CD4-positive, alpha-beta T cell (primary cell): Measurements from ENCODE around the gene TMEM256. TPM values are rescaled to one million over a fixed set of nuclear protein-coding genes. Genes with fewer than 3 reads are reported as not detected.

ENCODE experiments used
- ATAC-seq: fragments of 200-7000 bp; cut with Tn5 transposase; one replicate; pipeline ENCODE4 v1.10.0; 2022; ENCODE audit warnings: mild to moderate bottlenecking; ENCODE audit not compliant: poor library complexity
- CTCF ChIA-PET: fragments of 350-600 bp; sonication (Branson Sonifier 250); formaldehyde crosslinking; loops from one replicate; lab custom pipeline; 2021; ENCODE audit warnings: antibody characterized with exemption, inconsistent platforms; lab: Charles Lee
- POLR2A ChIA-PET: fragments of 350-600 bp; sonication (Branson Sonifier 250); formaldehyde crosslinking; loops from one replicate; lab custom pipeline; 2021; ENCODE audit warnings: antibody characterized with exemption, inconsistent platforms; lab: Charles Lee
- DNase-seq, 14 experiments: peaks; one replicate each; pipeline ENCODE4 v3.0.0-alpha.2; 2013 to 2020; ENCODE audit warnings: mixed read lengths in 2 of 14
- H3K27ac ChIP-seq, 2 donors: one replicate each; pipeline versions ENCODE4 v1.5.1 to v1.7.0; 2013; ENCODE audit warnings: low read length in 2 of 2, low read depth in 1 of 2, mild to moderate bottlenecking in 1 of 2
- H3K27me3 ChIP-seq, 2 experiments: 1 replicate in 1 of 2; 2 replicates in 1 of 2; pipeline versions ENCODE4 v1.6.1 to v1.7.0; 2013; ENCODE audit warnings: low read length in 2 of 2, control low read depth in 1 of 2, mild to moderate bottlenecking in 1 of 2, moderate library complexity in 1 of 2; ENCODE audit not compliant: insufficient read depth in 2 of 2, control insufficient read depth in 1 of 2
- H3K36me3 ChIP-seq: one replicate; pipeline ENCODE4 v1.6.1; 2013; ENCODE audit warnings: low read length, control low read depth; ENCODE audit not compliant: insufficient read depth
- H3K4me1 ChIP-seq: one replicate; pipeline ENCODE4 v1.6.1; 2013; ENCODE audit warnings: low read length, control low read depth; ENCODE audit not compliant: insufficient read depth
- H3K4me3 ChIP-seq: one replicate; pipeline ENCODE4 v1.5.1; 2013; ENCODE audit warnings: mild to moderate bottlenecking, low read length, moderate library complexity
- H3K9me3 ChIP-seq, 2 experiments: 1 replicate in 1 of 2; 2 replicates in 1 of 2; pipeline versions ENCODE4 v1.6.1 to v1.7.0; 2013; ENCODE audit warnings: low read length in 2 of 2, mild to moderate bottlenecking in 2 of 2, control low read depth in 1 of 2, moderate library complexity in 1 of 2; ENCODE audit not compliant: control insufficient read depth in 1 of 2, insufficient read depth in 1 of 2
- H3K27ac Mint-ChIP-seq: one replicate; pipeline ENCODE4 v1.8.0; 2020; ENCODE audit warnings: mixed read lengths
- H3K27me3 Mint-ChIP-seq: one replicate; pipeline ENCODE4 v1.8.0; 2021; ENCODE audit warnings: mixed read lengths
- H3K36me3 Mint-ChIP-seq: one replicate; pipeline ENCODE4 v1.8.0; 2021; ENCODE audit warnings: low read depth, mixed read lengths
- H3K4me1 Mint-ChIP-seq: one replicate; pipeline ENCODE4 v1.8.0; 2021; ENCODE audit warnings: low read depth, mixed read lengths
- H3K4me3 Mint-ChIP-seq: one replicate; pipeline ENCODE4 v1.8.0; 2020; ENCODE audit warnings: mild to moderate bottlenecking, mixed read lengths
- H3K9me3 Mint-ChIP-seq: one replicate; pipeline ENCODE4 v1.8.0; 2020; ENCODE audit warnings: mixed read lengths
- CTCF ChIP-seq: fragments of 200-600 bp; IDR thresholded peaks from one replicate; pipeline ENCODE4 v1.8.0; 2022; ENCODE audit warnings: antibody characterized with exemption, mild to moderate bottlenecking
- intact Hi-C, 2 experiments: fragments of 100-400 bp; cut with DNase I in 1 of 2; cut with micrococcal nuclease in 1 of 2; formaldehyde crosslinking; loops; one replicate each; pipeline versions ENCODE4 v1.15.1 to v1.9.0; 2023 to 2025; cut with DNase I, micrococcal nuclease
- total RNA-seq, 174 experiments: library from RNA in 2 of 174; stranded (reverse) in 2 of 174; gene quantifications; one replicate each; pipeline ENCODE4 v1.2.3 and lab custom pipeline; 2021 to 2026

Gene TMEM256
- total RNA-seq, 2 experiments from 2014 or later, result 29.0 to 29.4 TPM

GRCh38 chr17:7429722-7430121 is 25.8 kb upstream of the TMEM256 start:
- POLR2A ChIA-PET, result interaction anchor here (1.3 kb wide), 1 partner anchor 25 kb away, joined by 3 read pairs; no protein-coding TSS in a partner anchor
- DNase-seq, result no peak
- Mint-ChIP-seq H3K27ac (no peak overlapping the region), H3K9me3 (no peaks in the 10 kb centered on the region), H3K4me3 (no peak overlapping the region), H3K27me3 (no peaks in the 10 kb centered on the region), H3K4me1 (no peaks in the 10 kb centered on the region), H3K36me3 (no peaks in the 10 kb centered on the region)
- Histone ChIP-seq H3K4me1 (no peaks in the 10 kb centered on the region), H3K27ac (no peak overlapping the region), H3K9me3 (no peaks in the 10 kb centered on the region), H3K27me3 (no peaks in the 10 kb centered on the region), H3K36me3 (no peaks in the 10 kb centered on the region), H3K4me3 (no peak overlapping the region)
- TF ChIP-seq CTCF, result no peak
- no peak for ATAC-seq
- intact Hi-C loops, result loop anchor here (5.0 to 10.0 kb wide), 2 partner anchors 37 to 45 kb away; partner anchors contain the start of genes PLSCR3 (in 1 of the 2) and TNK1 (in 1 of the 2)
- CTCF ChIA-PET, result no interaction called here

- no peaks in the 10 kb centered on the region for H3K36me3 ChIP-seq
- ATAC-seq (no peak), DNase-seq (no peak)
- H3K4me1 ChIP-seq, result no peaks in the 10 kb centered on the region
- H3K4me3 ChIP-seq, result no peak within 1 kb of the TSS
- no peaks in the 10 kb centered on the region for H3K27me3 ChIP-seq
- POLR2A ChIA-PET, result no interaction called here
- no peaks in the 10 kb centered on the region for H3K36me3 Mint-ChIP-seq
- no peaks in the 10 kb centered on the region for H3K27me3 Mint-ChIP-seq
- intact Hi-C loops, result no loop called here
- H3K27ac ChIP-seq, result no peak within 1 kb of the TSS
- H3K4me1 Mint-ChIP-seq, result no peaks in the 10 kb centered on the region
- no peak for TF ChIP-seq CTCF
- CTCF ChIA-PET, result no interaction called here
- H3K27ac Mint-ChIP-seq, result no peak within 1 kb of the TSS
- no peaks in the 10 kb centered on the region for H3K9me3 ChIP-seq
- H3K9me3 Mint-ChIP-seq, result no peaks in the 10 kb centered on the region
- no peak within 1 kb of the TSS for H3K4me3 Mint-ChIP-seq
Measured at GRCh38 chr17:7428557-7428956, 24.7 kb upstream of the TMEM256 start, which contains the start of gene SPEM3. SPEM3 (plus strand) TSS chr17:7428857; CDS start chr17:7428903, 46 bp downstream.

DNA sequence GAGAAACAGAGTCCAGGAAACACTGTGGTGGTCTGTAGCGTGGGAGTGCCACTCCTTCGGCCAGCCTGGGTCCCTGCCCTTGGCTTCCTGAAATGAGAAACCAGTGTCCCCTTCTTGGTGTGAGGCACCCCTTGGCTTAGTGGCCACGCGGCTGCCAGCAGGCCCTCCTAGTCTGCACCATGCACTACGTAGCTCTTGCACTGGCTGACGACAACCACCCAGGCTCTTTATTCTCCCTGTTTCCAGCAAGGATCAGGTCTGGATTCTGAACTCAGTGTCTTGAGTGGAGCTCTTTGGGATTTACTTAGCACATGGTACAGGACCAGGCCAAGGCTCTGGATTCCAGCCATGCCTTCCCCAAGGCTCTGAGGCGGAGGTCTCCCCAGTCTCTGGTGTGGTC is 23.7 kb upstream of the TMEM256 start:
- Histone ChIP-seq H3K9me3 (no peaks in the 10 kb centered on the region), H3K4me1 (no peaks in the 10 kb centered on the region), H3K27me3 (no peaks in the 10 kb centered on the region), H3K27ac (no peak overlapping the region), H3K36me3 (no peaks in the 10 kb centered on the region), H3K4me3 (no peak overlapping the region)
- H3K4me3 Mint-ChIP-seq, result no peak overlapping the region
- no peak for TF ChIP-seq CTCF
- DNase-seq (no peak), ATAC-seq (no peak)
- no peaks in the 10 kb centered on the region for H3K9me3 Mint-ChIP-seq
- intact Hi-C loops, result no loop called here
- H3K36me3 Mint-ChIP-seq, result no peaks in the 10 kb centered on the region
- H3K27me3 Mint-ChIP-seq, result no peaks in the 10 kb centered on the region
- H3K4me1 Mint-ChIP-seq, result no peaks in the 10 kb centered on the region
- H3K27ac Mint-ChIP-seq, result no peak overlapping the region
- ChIA-PET POLR2A (no interaction called here), CTCF (no interaction called here)
